Body of pancreas (tissue), 4 donors: Measurements from ENCODE around the gene PERCC1. TPM values are rescaled to one million over a fixed set of nuclear protein-coding genes. Genes with fewer than 3 reads are reported as not detected.

ENCODE experiments used
- ATAC-seq: fragments of 150-250 bp; one replicate; pipeline ENCODE4 v1.9.1; 2016
- DNase-seq, 4 donors: peaks; one replicate each; pipeline ENCODE4 v3.0.0-alpha.2; 2019
- H3K27ac ChIP-seq, 4 donors: fragments of 200-600 bp; sonication (generic); 1 replicate in 3 of 4; 2 replicates in 1 of 4; pipeline versions ENCODE4 v1.5.1 to v1.6.1; 2016 to 2019; ENCODE audit warnings: mild to moderate bottlenecking in 1 of 4, mixed read lengths in 1 of 4, moderate library complexity in 1 of 4
- H3K27me3 ChIP-seq, 2 donors: fragments of 200-600 bp; sonication (generic); one replicate each; pipeline ENCODE4 v1.6.0; 2016; ENCODE audit warnings: mild to moderate bottlenecking in 1 of 2
- H3K36me3 ChIP-seq, 2 donors: fragments of 200-600 bp; sonication (generic); replicated peaks in 1 of 2; 2 replicates each; pipeline ENCODE4 v1.5.1; 2016; ENCODE audit warnings: low read depth in 2 of 2; ENCODE audit not compliant: insufficient read depth in 1 of 2
- H3K4me1 ChIP-seq: fragments of 200-600 bp; sonication (generic); one replicate; pipeline ENCODE4 v1.6.0; 2016
- H3K4me3 ChIP-seq, 2 donors: fragments of 200-600 bp; sonication (generic); 1 replicate in 1 of 2; 2 replicates in 1 of 2; pipeline ENCODE4 v1.5.1; 2016 to 2019
- H3K9me3 ChIP-seq, 3 donors: fragments of 200-600 bp; sonication (generic); 1 replicate in 2 of 3; 2 replicates in 1 of 3; pipeline ENCODE4 v1.5.1; 2016
- POLR2A ChIP-seq, 3 donors: fragments of 450-650 bp; IDR thresholded peaks; one replicate each; pipeline ENCODE4 v1.6.1; 2016; ENCODE audit warnings: antibody characterized with exemption in 3 of 3, mild to moderate bottlenecking in 2 of 3
- WGBS, 2 donors: methylation state at CpG; one replicate each; pipeline ENCODE4 v1.1.5; 2017; 5-methylcytosine and 5-hydroxymethylcytosine counted together
- intact Hi-C: fragments of 100-400 bp; cut with DNase I; formaldehyde crosslinking; loops from one replicate; pipeline ENCODE4 v1.15.1; 2023
- total RNA-seq, 2 donors: library from RNA; depleted of rRNA; stranded (reverse); fragments of >200 nt; gene quantifications; one replicate each; pipeline ENCODE4 v1.1.0, GENCODE V29; 2016
- TF ChIP-seq, protein P1 (sequence below), 7 experiments: fragments of 450-650 bp in 4 of 7; fragments of 200-600 bp in 3 of 7; sonication (generic) in 3 of 7; IDR thresholded peaks; one replicate each; pipeline ENCODE4 v1.5.1; 2016 to 2019; ENCODE audit warnings: antibody characterized with exemption in 7 of 7

The PERCC1 gene
- total RNA-seq, 2 donors from 2014 or later = not detected

DNA sequence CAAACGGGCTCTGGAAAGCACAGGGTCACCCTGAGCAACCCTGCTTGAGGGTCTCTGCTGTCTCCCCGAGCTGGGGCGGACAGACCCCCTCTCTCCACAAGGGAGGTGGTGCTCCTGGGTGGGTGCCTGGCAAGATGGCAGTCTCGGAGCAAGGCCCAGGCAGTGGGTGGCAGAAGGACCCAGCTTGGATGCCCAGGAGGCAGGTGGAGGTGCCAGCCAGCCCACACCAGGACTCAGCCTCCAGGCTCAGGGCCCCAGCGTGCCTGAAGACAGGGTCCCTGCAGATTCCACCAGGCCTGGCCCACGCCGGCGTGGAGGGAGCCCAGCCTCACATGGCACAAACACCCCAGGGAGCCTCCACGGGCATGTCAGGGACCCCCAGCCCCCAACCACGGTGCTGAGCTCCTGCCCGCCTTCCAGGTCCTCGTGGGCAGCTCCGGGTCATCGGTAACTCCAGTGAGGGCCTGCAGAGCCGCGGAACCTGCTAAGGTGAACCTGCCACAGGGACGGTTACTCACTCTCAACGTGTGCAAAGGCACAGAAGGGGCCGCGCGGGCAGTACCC, 37.2 kb upstream of the PERCC1 start:
- intact Hi-C loops = no loop called here

GRCh38 chr16:1394367-1394951, 36.4 kb upstream of the PERCC1 start:
- Histone ChIP-seq H3K9me3 (no peaks in the 10 kb centered on the region), H3K36me3 (peaks cover 0 to 7% of the 10 kb centered on the region in 2 donors), H3K4me1 (no peaks in the 10 kb centered on the region), H3K27ac (no peak overlapping the region), H3K27me3 (no peaks in the 10 kb centered on the region), H3K4me3 (no peak overlapping the region)
- ATAC-seq = no peak
- TF ChIP-seq, protein P1, sequence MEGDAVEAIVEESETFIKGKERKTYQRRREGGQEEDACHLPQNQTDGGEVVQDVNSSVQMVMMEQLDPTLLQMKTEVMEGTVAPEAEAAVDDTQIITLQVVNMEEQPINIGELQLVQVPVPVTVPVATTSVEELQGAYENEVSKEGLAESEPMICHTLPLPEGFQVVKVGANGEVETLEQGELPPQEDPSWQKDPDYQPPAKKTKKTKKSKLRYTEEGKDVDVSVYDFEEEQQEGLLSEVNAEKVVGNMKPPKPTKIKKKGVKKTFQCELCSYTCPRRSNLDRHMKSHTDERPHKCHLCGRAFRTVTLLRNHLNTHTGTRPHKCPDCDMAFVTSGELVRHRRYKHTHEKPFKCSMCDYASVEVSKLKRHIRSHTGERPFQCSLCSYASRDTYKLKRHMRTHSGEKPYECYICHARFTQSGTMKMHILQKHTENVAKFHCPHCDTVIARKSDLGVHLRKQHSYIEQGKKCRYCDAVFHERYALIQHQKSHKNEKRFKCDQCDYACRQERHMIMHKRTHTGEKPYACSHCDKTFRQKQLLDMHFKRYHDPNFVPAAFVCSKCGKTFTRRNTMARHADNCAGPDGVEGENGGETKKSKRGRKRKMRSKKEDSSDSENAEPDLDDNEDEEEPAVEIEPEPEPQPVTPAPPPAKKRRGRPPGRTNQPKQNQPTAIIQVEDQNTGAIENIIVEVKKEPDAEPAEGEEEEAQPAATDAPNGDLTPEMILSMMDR (IDR thresholded peaks at IDR 0.05) = no peak
- TF ChIP-seq POLR2A (IDR thresholded peaks at IDR 0.05) = no peak
- intact Hi-C loops = no loop called here
- DNase-seq = no peak
- 84 to 86% methylated on average over 9 to 19 of the region's 19 CpGs for WGBS, 2 donors

More for the DNA sequence above, 37.2 kb upstream of the PERCC1 start:
- H3K4me3 ChIP-seq = no peak overlapping the region
- no peak for DNase-seq
- H3K27ac ChIP-seq = no peak overlapping the region
- WGBS, 2 donors = 95 to 96% methylated on average over 11 to 15 of the region's 21 CpGs
- ATAC-seq = no peak
- H3K36me3 ChIP-seq = peaks cover 0 to 2% of the 10 kb centered on the region in 2 donors
- H3K4me1 ChIP-seq = no peaks in the 10 kb centered on the region
- H3K27me3 ChIP-seq = no peaks in the 10 kb centered on the region
- H3K9me3 ChIP-seq = no peaks in the 10 kb centered on the region
- no peak for TF ChIP-seq POLR2A (IDR thresholded peaks at IDR 0.05)
- TF ChIP-seq, protein P1 (IDR thresholded peaks at IDR 0.05) = no peak

DNA sequence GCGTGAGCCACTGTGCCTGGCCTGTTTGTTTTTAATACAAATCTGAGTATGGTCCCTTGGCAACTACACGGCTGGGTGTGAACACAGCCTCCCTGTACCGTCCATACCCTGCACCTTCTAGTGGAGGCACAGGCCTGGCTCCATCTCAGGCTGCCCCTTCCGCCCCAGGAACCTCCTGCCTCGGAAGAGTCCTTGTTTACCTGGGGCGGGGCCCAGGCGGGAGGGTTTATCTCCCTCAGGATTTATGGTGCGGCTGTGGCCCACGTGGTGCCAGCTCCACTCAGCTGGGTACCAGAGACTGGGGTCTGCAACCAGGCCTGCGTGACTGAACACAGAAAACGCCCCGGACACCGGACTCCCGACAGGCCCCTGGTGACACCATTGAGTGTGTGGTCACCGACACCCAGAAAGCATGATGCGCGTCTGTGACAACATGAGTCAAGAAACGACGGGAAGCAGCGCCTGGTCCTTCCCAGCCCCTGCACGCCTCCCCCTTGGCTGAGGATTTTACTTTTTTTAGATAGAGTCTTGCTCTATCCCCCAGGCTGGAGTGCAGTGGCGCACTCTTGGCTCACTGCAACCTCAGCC, 35.3 kb upstream of the PERCC1 start:
- WGBS, 2 donors = 88 to 96% methylated on average over 12 to 22 of the region's 22 CpGs
- H3K36me3 ChIP-seq = peaks cover 0 to 7% of the 10 kb centered on the region in 2 donors
- TF ChIP-seq, protein P1 (IDR thresholded peaks at IDR 0.05) = no peak
- TF ChIP-seq POLR2A (IDR thresholded peaks at IDR 0.05) = no peak
- ATAC-seq (no peak), DNase-seq (no peak)
- intact Hi-C loops = no loop called here
- no peaks in the 10 kb centered on the region for H3K9me3 ChIP-seq
- no peak overlapping the region for H3K4me3 ChIP-seq
- H3K27ac ChIP-seq = no peak overlapping the region
- no peaks in the 10 kb centered on the region for H3K27me3 ChIP-seq
- no peaks in the 10 kb centered on the region for H3K4me1 ChIP-seq

DNA sequence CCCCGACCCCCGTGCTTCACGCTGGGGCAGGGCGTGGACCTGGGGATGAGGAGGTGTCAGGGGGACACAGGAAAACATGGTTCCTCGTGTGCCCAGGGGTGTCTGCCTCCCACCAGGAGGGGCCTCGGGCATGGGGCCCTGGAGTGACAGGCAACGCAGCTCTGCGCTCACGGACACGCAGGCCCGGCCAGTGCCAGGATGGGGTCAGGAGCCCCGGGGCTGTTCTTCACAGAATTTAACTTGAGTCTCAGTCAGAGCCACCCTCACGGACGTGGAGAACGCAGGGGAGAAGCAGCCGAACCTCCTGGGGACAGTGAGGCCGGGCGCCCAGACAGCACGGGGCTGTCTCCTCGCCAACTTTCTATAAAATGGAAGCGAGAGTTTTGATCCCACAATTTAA, 33.1 kb upstream of the PERCC1 start:
- TF ChIP-seq, protein P1 (IDR thresholded peaks at IDR 0.05) = no peak
- TF ChIP-seq POLR2A (IDR thresholded peaks at IDR 0.05) = no peak
- intact Hi-C loops = no loop called here
- Histone ChIP-seq H3K27me3 (no peaks in the 10 kb centered on the region), H3K9me3 (no peaks in the 10 kb centered on the region), H3K4me1 (no peaks in the 10 kb centered on the region), H3K36me3 (peaks cover 0 to 18% of the 10 kb centered on the region in 2 donors), H3K4me3 (no peak overlapping the region), H3K27ac (no peak overlapping the region)
- WGBS, 2 donors = 89 to 93% methylated on average over 14 to 17 of the region's 21 CpGs
- no peak for DNase-seq
- no peak for ATAC-seq
